CD14-positive monocyte (primary cell): ENCODE data around the gene TDRD9. TPM values are rescaled to one million over a fixed set of nuclear protein-coding genes. Genes with fewer than 3 reads are reported as not detected.

Source experiments
- DNase-seq, 3 donors: peaks; one replicate each; pipeline ENCODE4 v3.0.0-alpha.2; 2011 to 2022
- H2AFZ ChIP-seq: 2 replicates; pipeline ENCODE4 v1.6.0; 2012; ENCODE audit warnings: mild to moderate bottlenecking, low read depth, low read length, inconsistent platforms; ENCODE audit not compliant: insufficient read depth, poor library complexity, severe bottlenecking
- H3K27ac ChIP-seq, 2 donors: 1 replicate in 1 of 2; 2 replicates in 1 of 2; pipeline ENCODE4 v1.5.1; 2012 to 2013; ENCODE audit warnings: low read length in 2 of 2, control low read depth in 1 of 2, inconsistent platforms in 1 of 2, low read depth in 1 of 2, mild to moderate bottlenecking in 1 of 2
- H3K27me3 ChIP-seq, 2 donors: one replicate each; pipeline versions ENCODE4 v1.6.0 to v1.6.1; 2011 to 2013; ENCODE audit warnings: low read length in 2 of 2; ENCODE audit not compliant: control insufficient read depth in 2 of 2, insufficient read depth in 2 of 2
- H3K36me3 ChIP-seq, 2 donors: replicated peaks in 1 of 2; 1 replicate in 1 of 2; 2 replicates in 1 of 2; pipeline versions ENCODE4 v1.5.1 to v1.6.1; 2012 to 2013; ENCODE audit warnings: low read length in 2 of 2, control low read depth in 1 of 2, inconsistent platforms in 1 of 2, mild to moderate bottlenecking in 1 of 2; ENCODE audit not compliant: insufficient read depth in 2 of 2, control insufficient read depth in 1 of 2
- H3K4me1 ChIP-seq, 2 donors: 1 replicate in 1 of 2; 2 replicates in 1 of 2; pipeline versions ENCODE4 v1.5.1 to v1.6.1; 2012 to 2013; ENCODE audit warnings: low read length in 2 of 2, control low read depth in 1 of 2, inconsistent platforms in 1 of 2, mild to moderate bottlenecking in 1 of 2, moderate library complexity in 1 of 2; ENCODE audit not compliant: insufficient read depth in 2 of 2, control insufficient read depth in 1 of 2
- H3K4me2 ChIP-seq: replicated peaks from 2 replicates; pipeline ENCODE3; 2012; ENCODE audit warnings: low read length, moderate library complexity, mild to moderate bottlenecking; ENCODE audit not compliant: poor library complexity, severe bottlenecking; ENCODE audit errors: extremely low read depth
- H3K4me3 ChIP-seq, 3 experiments: fragments of 200-600 bp in 1 of 3; sonication (generic) in 1 of 3; replicated peaks in 1 of 3; 1 replicate in 2 of 3; 2 replicates in 1 of 3; pipeline ENCODE4 v1.5.1; 2011 to 2013; ENCODE audit warnings: low read length in 3 of 3, mild to moderate bottlenecking in 3 of 3, control low read depth in 2 of 3, low read depth in 2 of 3, inconsistent platforms in 1 of 3, moderate library complexity in 1 of 3
- H3K79me2 ChIP-seq: 2 replicates; pipeline ENCODE4 v1.6.0; 2012; ENCODE audit warnings: mild to moderate bottlenecking, control low read depth, inconsistent platforms, low read length, moderate library complexity; ENCODE audit not compliant: insufficient read depth
- H3K9ac ChIP-seq: 2 replicates; pipeline ENCODE4 v1.6.0; 2017; ENCODE audit warnings: low read length, mild to moderate bottlenecking; ENCODE audit not compliant: insufficient read depth, poor library complexity, severe bottlenecking
- H3K9me3 ChIP-seq, 2 donors: replicated peaks in 1 of 2; 1 replicate in 1 of 2; 2 replicates in 1 of 2; pipeline versions ENCODE4 v1.5.1 to v1.6.1; 2012 to 2013; ENCODE audit warnings: low read length in 2 of 2, control low read depth in 1 of 2; ENCODE audit not compliant: control insufficient read depth in 1 of 2, insufficient read depth in 1 of 2
- H4K20me1 ChIP-seq: 2 replicates; pipeline ENCODE4 v1.6.0; 2012; ENCODE audit warnings: mild to moderate bottlenecking, low read length, control low read depth, moderate library complexity; ENCODE audit not compliant: insufficient read depth
- H3K27ac Mint-ChIP-seq, 7 donors: one replicate each; pipeline ENCODE4 v1.8.0; 2020; ENCODE audit warnings: mild to moderate bottlenecking in 7 of 7, mixed read lengths in 7 of 7, moderate library complexity in 6 of 7, inconsistent platforms in 2 of 7
- H3K27me3 Mint-ChIP-seq, 3 donors: one replicate each; pipeline ENCODE4 v1.8.0; 2021 to 2022; ENCODE audit warnings: low read depth in 3 of 3, mild to moderate bottlenecking in 3 of 3, mixed read lengths in 3 of 3, moderate library complexity in 3 of 3, inconsistent platforms in 1 of 3
- H3K36me3 Mint-ChIP-seq, 2 donors: one replicate each; pipeline ENCODE4 v1.8.0; 2020; ENCODE audit warnings: mixed read lengths in 2 of 2, inconsistent platforms in 1 of 2, mild to moderate bottlenecking in 1 of 2
- H3K4me1 Mint-ChIP-seq: one replicate; pipeline ENCODE4 v1.8.0; 2020; ENCODE audit warnings: mild to moderate bottlenecking, mixed read lengths
- H3K4me3 Mint-ChIP-seq, 2 donors: one replicate each; pipeline ENCODE4 v1.8.0; 2020; ENCODE audit warnings: mild to moderate bottlenecking in 2 of 2, mixed read lengths in 2 of 2, moderate library complexity in 1 of 2
- H3K9me3 Mint-ChIP-seq, 7 donors: one replicate each; pipeline ENCODE4 v1.8.0; 2020 to 2022; ENCODE audit warnings: mixed read lengths in 7 of 7, mild to moderate bottlenecking in 6 of 7, moderate library complexity in 6 of 7, inconsistent platforms in 2 of 7
- CTCF ChIP-seq: fragments of 200-600 bp; IDR thresholded peaks from one replicate; pipeline ENCODE4 v1.8.0; 2022; ENCODE audit warnings: antibody characterized with exemption, mild to moderate bottlenecking
- WGBS: methylation state at CpG from one replicate; pipeline ENCODE4 v1.1.5; 2013; ENCODE audit warnings: missing lambda C conversion rate; ENCODE audit not compliant: insufficient coverage; 5-methylcytosine and 5-hydroxymethylcytosine counted together
- intact Hi-C, 2 donors: fragments of 100-400 bp; cut with micrococcal nuclease; formaldehyde crosslinking; loops; one replicate each; pipeline versions ENCODE4 v1.15.0 to v1.15.1; 2023
- polyA plus RNA-seq, 3 donors: library from polyadenylated mRNA; depleted of rRNA in 1 of 3; unstranded in 2 of 3; stranded (reverse) in 1 of 3; fragments of 300-500 nt in 2 of 3; fragments of >200 nt in 1 of 3; fragmentation: Illumina TruSeq in 2 of 3; gene quantifications; 1 replicate in 2 of 3; 2 replicates in 1 of 3; pipeline ENCODE4 v1.2.3, GENCODE V29; 2012 to 2021

TDRD9 gene
- polyA plus RNA-seq, 3 donors: 7.6 to 12.1 (median 11.8) TPM

GRCh38 chr14:103969961-103970360, 41.7 kb downstream of the TDRD9 start:
- no peak overlapping the region for H3K27ac ChIP-seq
- H3K4me1 Mint-ChIP-seq: no peaks in the 10 kb centered on the region
- no peak for TF ChIP-seq CTCF
- peaks cover under 1 to 2% (median 1%) of the 10 kb centered on the region in 3 donors for H3K27me3 Mint-ChIP-seq
- H3K27me3 ChIP-seq: no peaks in the 10 kb centered on the region
- H2AFZ ChIP-seq: no peak overlapping the region
- no peak for DNase-seq
- peaks cover 0 to 39% of the 10 kb centered on the region in 2 donors for H3K36me3 ChIP-seq
- peaks cover 39 to 64% of the 10 kb centered on the region in 2 donors for H3K36me3 Mint-ChIP-seq
- H3K4me3 Mint-ChIP-seq: no peak overlapping the region
- no peak overlapping the region for H3K4me2 ChIP-seq
- no peak overlapping the region for H3K9ac ChIP-seq
- H4K20me1 ChIP-seq: no peaks in the 10 kb centered on the region
- H3K4me3 ChIP-seq: no peak overlapping the region
- H3K9me3 ChIP-seq: no peaks in the 10 kb centered on the region
- no peaks in the 10 kb centered on the region for H3K79me2 ChIP-seq
- intact Hi-C loops: no loop called here
- H3K9me3 Mint-ChIP-seq: peaks cover 0 to 1% (median 0%) of the 10 kb centered on the region in 7 donors
- WGBS: 89% methylated on average over 4 of the region's 4 CpGs
- no peaks in the 10 kb centered on the region for H3K4me1 ChIP-seq
- no peak overlapping the region for H3K27ac Mint-ChIP-seq

DNA sequence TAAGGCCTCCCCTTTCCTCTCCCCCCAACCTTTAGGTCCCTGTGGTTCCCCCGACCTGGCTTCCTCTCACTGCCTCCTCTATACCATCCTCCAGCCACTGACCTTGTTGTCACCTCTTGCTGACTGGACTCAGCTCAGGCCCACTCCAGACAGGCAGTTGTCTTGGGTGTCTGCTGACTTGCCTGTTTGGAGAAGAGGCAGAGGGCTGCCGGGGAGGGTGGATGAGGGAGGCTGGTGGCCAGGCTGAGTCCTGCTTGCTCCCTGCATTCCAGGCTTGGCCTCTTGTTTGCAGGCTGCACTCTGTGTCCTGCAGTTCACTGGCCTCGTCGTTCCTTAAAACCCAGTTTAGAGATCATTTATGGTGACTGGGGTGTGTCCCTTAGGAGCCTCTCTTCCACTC, 45.1 kb downstream of the TDRD9 start:
- Mint-ChIP-seq H3K27ac (peak overlapping the region in 1 of 7 donors; percentile 35), H3K4me1 (no peaks in the 10 kb centered on the region), H3K36me3 (peaks cover 48 to 72% of the 10 kb centered on the region in 2 donors), H3K9me3 (no peaks in the 10 kb centered on the region), H3K4me3 (no peak overlapping the region), H3K27me3 (peaks cover 0 to 2% (median 0%) of the 10 kb centered on the region in 3 donors)
- Histone ChIP-seq H3K27ac (no peak overlapping the region), H3K4me3 (no peak overlapping the region), H2AFZ (no peak overlapping the region), H3K9me3 (no peaks in the 10 kb centered on the region), H3K4me2 (no peak overlapping the region), H3K79me2 (no peaks in the 10 kb centered on the region), H4K20me1 (no peaks in the 10 kb centered on the region), H3K36me3 (peaks cover 0 to 60% of the 10 kb centered on the region in 2 donors), H3K27me3 (no peaks in the 10 kb centered on the region), H3K9ac (no peak overlapping the region), H3K4me1 (no peaks in the 10 kb centered on the region)
- WGBS: no CpG with 5 or more reads among the region's 4 CpGs
- no peak for DNase-seq
- no peak for TF ChIP-seq CTCF
- intact Hi-C loops: no loop called here
